IPS-18a (cell line): Measurements from ENCODE around the gene KIF25.

Source experiments
- H3K27ac ChIP-seq: one replicate; pipeline ENCODE4 v1.5.1; 2013; ENCODE audit warnings: low read length
- H3K27me3 ChIP-seq: one replicate; pipeline ENCODE4 v1.6.1; 2013; ENCODE audit warnings: mild to moderate bottlenecking, low read length; ENCODE audit not compliant: control insufficient read depth, insufficient read depth
- H3K36me3 ChIP-seq: one replicate; pipeline ENCODE4 v1.6.1; 2013; ENCODE audit warnings: low read depth, low read length; ENCODE audit not compliant: control insufficient read depth
- H3K4me1 ChIP-seq: one replicate; pipeline ENCODE4 v1.6.1; 2013; ENCODE audit warnings: low read depth, low read length; ENCODE audit not compliant: control insufficient read depth
- H3K4me3 ChIP-seq: one replicate; pipeline ENCODE4 v1.5.1; 2013; ENCODE audit warnings: low read length
- H3K9ac ChIP-seq: one replicate; pipeline ENCODE4 v1.6.1; 2013; ENCODE audit warnings: mild to moderate bottlenecking, low read length, moderate library complexity
- H3K9me3 ChIP-seq: one replicate; pipeline ENCODE4 v1.6.1; 2013; ENCODE audit warnings: low read depth, low read length; ENCODE audit not compliant: control insufficient read depth

KIF25 gene

DNA sequence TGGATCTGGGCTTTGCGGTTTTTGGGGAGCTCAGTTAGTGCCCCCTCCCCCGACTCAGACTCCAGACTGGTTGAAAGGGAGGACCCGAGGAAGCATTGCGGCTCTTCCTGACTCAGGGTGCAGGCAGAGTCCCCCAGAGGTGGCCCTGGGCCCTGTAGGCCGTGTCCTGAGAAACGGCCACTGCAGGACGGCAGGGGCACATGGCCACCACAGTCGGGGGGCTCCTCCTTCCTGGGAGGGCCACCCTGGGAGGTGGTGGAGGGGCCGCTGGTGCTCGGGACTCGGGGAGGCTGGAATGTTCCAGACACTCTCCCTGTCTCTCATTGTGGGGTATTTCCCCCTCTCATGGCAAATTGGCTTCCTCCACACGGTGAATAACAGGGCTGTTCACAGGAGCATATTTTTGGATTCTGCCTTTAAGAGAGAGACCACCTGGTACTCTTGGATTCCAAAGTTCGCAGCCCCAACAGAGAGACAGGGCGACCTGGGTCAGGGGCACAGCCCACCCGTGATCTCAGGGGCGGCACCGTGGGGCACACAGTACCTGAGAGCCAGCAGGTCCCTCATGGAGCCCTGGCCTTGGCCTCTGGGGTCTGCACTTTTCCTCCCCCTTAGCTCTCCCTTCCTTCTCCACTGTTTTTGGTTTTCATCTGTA is 45.8 kb downstream of the KIF25 start:
- no peak overlapping the region for H3K9ac ChIP-seq
- peaks cover 25% of the 10 kb centered on the region for H3K9me3 ChIP-seq
- no peak overlapping the region for H3K27ac ChIP-seq
- no peak overlapping the region for H3K4me3 ChIP-seq
- no peaks in the 10 kb centered on the region for H3K27me3 ChIP-seq
- no peaks in the 10 kb centered on the region for H3K4me1 ChIP-seq
- no peaks in the 10 kb centered on the region for H3K36me3 ChIP-seq

DNA sequence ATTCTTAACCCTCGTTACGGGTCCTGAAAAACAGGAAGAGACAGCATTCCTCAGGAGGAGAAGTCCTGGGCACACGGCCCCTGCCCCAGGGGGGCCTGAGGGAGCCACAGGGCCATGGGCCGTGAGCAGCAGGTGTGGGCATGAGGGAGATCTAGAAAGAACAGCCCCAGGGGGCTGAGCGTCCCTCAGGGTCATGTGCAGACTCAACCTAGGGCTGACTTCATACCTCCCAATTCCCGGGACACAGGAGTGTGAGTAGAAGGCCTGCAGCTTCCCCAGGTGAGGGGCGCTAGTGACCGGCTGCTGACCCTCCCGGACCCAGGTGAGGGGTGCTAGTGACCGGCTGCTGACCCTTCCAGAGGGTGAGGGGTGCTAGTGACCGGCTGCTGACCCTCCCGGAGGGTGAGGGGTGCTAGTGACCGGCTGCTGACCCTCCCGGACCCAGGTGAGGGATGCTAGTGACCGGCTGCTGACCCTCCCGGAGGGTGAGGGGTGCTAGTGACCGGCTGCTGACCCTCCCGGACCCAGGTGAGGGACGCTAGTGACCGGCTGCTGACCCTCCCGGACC is 46.5 kb downstream of the KIF25 start:
- Histone ChIP-seq H3K36me3 (no peaks in the 10 kb centered on the region), H3K4me1 (no peaks in the 10 kb centered on the region), H3K4me3 (no peak overlapping the region), H3K9me3 (peaks cover 19% of the 10 kb centered on the region), H3K9ac (no peak overlapping the region), H3K27me3 (no peaks in the 10 kb centered on the region), H3K27ac (no peak overlapping the region)

DNA sequence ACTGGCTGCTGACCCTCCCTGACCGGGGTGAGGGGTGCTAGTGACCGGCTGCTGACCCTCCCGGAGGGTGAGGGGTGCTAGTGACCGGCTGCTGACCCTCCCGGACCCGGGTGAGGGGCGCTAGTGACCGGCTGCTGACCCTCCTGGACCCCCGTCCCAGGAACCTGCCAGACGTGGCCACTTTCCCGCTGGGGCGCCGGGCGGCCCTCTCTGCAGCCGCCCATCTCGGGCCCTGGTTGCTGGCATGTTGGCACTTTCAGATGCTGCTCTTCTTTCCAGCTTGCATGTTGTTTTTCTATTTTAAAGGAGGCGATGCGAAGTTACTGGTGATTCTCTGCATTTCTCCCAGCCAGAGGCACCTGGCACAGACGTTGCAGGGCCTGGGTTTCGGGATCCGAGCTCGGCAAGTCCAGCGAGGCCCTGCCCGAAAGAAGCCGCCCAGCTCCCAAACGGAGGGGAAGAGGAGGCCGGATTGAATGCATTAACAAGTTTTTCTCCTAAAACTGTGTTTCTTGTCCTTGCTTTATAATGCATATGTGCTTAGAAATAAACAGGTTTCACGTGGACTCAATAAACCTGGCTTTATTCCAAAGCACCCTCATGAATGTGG is 47.2 kb downstream of the KIF25 start:
- Histone ChIP-seq H3K27me3 (no peaks in the 10 kb centered on the region), H3K36me3 (no peaks in the 10 kb centered on the region), H3K9me3 (peaks cover 13% of the 10 kb centered on the region)

GRCh38 chr6:168045141-168045691 is 47.7 kb downstream of the KIF25 start:
- Histone ChIP-seq H3K36me3 (no peaks in the 10 kb centered on the region), H3K9me3 (peaks cover 7% of the 10 kb centered on the region), H3K27me3 (no peaks in the 10 kb centered on the region), H3K4me1 (no peaks in the 10 kb centered on the region), H3K27ac (no peak overlapping the region), H3K9ac (no peak overlapping the region), H3K4me3 (no peak overlapping the region)

More for the DNA sequence above, 47.2 kb downstream of the KIF25 start:
- no peak overlapping the region for H3K4me3 ChIP-seq
- H3K9ac ChIP-seq = no peak overlapping the region
- no peaks in the 10 kb centered on the region for H3K4me1 ChIP-seq
- no peak overlapping the region for H3K27ac ChIP-seq

DNA sequence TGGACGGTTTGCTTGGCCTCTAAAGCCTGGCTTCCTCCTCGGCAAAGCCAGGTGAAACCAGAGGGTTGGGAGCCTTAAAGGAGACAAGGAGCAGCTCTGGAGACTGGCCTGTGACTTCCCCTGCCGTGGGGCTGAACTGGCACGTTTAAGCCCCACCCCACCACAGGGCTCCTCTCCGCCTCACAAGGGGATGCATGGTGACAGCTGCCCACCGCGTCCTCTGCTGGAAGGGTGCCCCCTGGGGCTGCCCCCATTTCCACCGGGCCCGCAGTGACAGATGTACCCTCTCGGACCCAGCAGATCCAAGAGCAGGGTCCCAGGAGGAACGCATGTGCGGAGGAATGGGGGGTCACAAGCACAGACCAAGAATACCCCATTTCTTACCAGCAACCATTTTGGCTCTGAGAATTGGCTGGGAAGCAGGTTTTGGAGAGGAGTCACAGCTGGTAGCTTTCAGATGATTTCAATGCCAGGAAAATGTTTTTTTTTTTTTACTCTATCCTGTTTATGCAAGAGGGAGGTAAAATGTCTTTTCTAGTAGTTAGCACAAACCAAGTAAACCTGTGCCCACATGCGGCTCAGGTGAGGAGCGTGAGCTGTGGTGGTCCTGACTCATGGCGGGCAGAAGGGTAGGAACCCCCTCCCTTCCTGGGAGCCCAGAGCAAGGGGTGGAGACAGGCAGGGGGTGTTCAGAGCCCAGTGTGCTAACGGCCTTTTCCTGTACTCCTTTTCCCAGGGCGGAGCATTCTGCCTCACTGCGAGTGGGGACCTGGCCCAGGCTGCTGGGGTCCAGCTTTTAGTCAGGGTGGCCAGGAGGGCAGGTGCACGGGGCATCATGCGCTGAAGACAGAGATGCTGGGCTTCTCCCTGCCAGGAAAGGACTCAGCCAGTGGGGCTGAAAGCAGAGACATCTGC is 48.5 kb downstream of the KIF25 start:
- no peak overlapping the region for H3K9ac ChIP-seq
- H3K9me3 ChIP-seq = peaks cover under 1% of the 10 kb centered on the region
- no peak overlapping the region for H3K4me3 ChIP-seq
- H3K36me3 ChIP-seq = no peaks in the 10 kb centered on the region
- H3K27ac ChIP-seq = no peak overlapping the region
- H3K27me3 ChIP-seq = no peaks in the 10 kb centered on the region
- H3K4me1 ChIP-seq = no peaks in the 10 kb centered on the region

GRCh38 chr6:168046696-168047095 is 49.2 kb downstream of the KIF25 start:
- no peaks in the 10 kb centered on the region for H3K27me3 ChIP-seq
- H3K9me3 ChIP-seq = no peaks in the 10 kb centered on the region
- no peak overlapping the region for H3K27ac ChIP-seq
- no peaks in the 10 kb centered on the region for H3K36me3 ChIP-seq
- no peaks in the 10 kb centered on the region for H3K4me1 ChIP-seq
- H3K4me3 ChIP-seq = no peak overlapping the region
- no peak overlapping the region for H3K9ac ChIP-seq

DNA sequence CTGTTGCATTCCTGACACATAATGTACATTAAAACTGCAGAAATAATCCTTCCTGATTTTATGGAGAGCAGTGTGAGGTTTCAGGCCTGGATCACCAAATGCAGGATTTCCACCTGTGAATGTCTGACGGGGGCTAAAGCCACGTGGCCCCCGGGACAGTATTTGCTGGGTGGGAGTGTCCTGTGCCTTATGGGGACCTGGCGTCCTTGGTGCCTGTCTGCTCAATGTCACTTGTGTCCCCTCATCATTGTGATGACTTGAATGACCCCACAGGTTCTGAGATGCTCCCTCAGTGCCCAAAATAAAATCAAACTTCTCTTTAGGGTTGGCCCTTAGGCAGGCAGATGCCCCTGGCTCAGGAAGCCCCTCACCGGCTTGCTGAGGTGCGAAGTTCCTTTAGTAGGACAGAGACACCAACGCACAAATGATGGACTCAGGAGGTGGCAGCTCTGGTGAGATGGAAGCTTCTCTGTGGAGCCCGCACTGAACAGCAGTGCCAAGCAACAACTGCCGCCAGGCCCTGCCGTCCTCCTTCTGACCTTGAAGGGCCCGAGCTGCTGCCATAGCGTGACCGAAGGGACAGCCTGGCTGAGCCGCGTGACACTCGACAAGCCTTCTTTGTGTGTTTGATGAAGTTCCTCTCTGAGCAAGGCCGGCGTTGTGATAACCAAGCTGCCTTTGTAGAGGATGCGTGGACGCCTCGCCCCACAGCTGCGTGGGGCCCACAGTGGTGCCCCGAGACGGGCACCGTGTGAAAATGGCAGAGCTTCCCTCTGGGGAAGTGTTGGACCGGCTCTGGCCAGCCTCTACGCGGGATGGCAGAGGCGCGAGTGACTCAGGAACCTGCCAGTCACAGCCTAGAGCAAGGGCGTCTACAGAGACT is 50.6 kb downstream of the KIF25 start:
- no peak overlapping the region for H3K4me3 ChIP-seq
- no peaks in the 10 kb centered on the region for H3K4me1 ChIP-seq
- H3K9me3 ChIP-seq = no peaks in the 10 kb centered on the region
- no peak overlapping the region for H3K27ac ChIP-seq
- no peaks in the 10 kb centered on the region for H3K36me3 ChIP-seq
- no peak overlapping the region for H3K9ac ChIP-seq
- H3K27me3 ChIP-seq = no peaks in the 10 kb centered on the region

GRCh38 chr6:168048724-168049025 is 51.2 kb downstream of the KIF25 start:
- no peak overlapping the region for H3K27ac ChIP-seq
- no peaks in the 10 kb centered on the region for H3K4me1 ChIP-seq
- H3K27me3 ChIP-seq = no peaks in the 10 kb centered on the region
- H3K9ac ChIP-seq = no peak overlapping the region
- no peak overlapping the region for H3K4me3 ChIP-seq
- H3K9me3 ChIP-seq = no peaks in the 10 kb centered on the region
- H3K36me3 ChIP-seq = no peaks in the 10 kb centered on the region

DNA sequence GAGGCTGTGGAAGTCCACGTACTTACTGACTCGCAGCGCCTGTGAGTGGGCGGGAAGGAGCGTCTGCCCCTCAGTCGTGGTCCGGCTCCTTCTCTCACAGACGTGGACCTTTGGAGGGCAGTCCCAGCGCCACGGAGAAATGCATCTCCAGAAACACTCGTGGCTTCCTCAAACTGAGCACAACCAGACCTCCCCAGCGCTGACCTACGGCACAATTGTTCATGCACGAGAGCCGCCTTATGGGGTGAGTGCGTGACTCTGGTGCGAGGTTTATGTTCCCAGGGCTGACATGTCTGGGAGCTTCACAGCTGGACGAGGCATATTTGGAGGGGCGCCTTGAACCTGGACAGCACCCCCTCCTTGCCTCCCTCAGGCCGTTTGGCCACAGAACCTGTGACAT is 51.8 kb downstream of the KIF25 start:
- Histone ChIP-seq H3K4me1 (no peaks in the 10 kb centered on the region), H3K36me3 (no peaks in the 10 kb centered on the region), H3K9me3 (no peaks in the 10 kb centered on the region), H3K9ac (no peak overlapping the region), H3K27ac (no peak overlapping the region), H3K27me3 (no peaks in the 10 kb centered on the region), H3K4me3 (no peak overlapping the region)

- Histone ChIP-seq H3K9ac (no peak overlapping the region), H3K9me3 (no peaks in the 10 kb centered on the region), H3K4me1 (no peaks in the 10 kb centered on the region), H3K4me3 (no peak overlapping the region), H3K27me3 (no peaks in the 10 kb centered on the region), H3K36me3 (no peaks in the 10 kb centered on the region), H3K27ac (no peak overlapping the region)
These were observed 52.3 kb downstream of the KIF25 start for GRCh38 chr6:168049706-168050224.
